Astrocyte (in vitro differentiated cells and primary cell): Measurements from ENCODE around the gene ST6GALNAC1. TPM values are rescaled to one million over a fixed set of nuclear protein-coding genes. Genes with fewer than 3 reads are reported as not detected.

ENCODE experiments used
- DNase-seq: peaks from one replicate; pipeline ENCODE4 v3.0.0-alpha.2; 2010; ENCODE audit warnings: low read depth
- FAIRE-seq: peaks from 2 replicates; lab custom pipeline; 2011; peaks lifted over from hg19 to GRCh38; lab: Jason Lieb, UNC
- H2AFZ ChIP-seq: 2 replicates; pipeline ENCODE4 v1.6.0; 2012; ENCODE audit warnings: low read depth, low read length, inconsistent platforms
- H3K27ac ChIP-seq: 2 replicates; pipeline ENCODE4 v1.5.1; 2011; ENCODE audit warnings: low read depth, low read length, inconsistent platforms
- H3K27me3 ChIP-seq: 2 replicates; pipeline ENCODE4 v1.6.0; 2011; ENCODE audit warnings: low read length, inconsistent platforms; ENCODE audit not compliant: insufficient read depth
- H3K36me3 ChIP-seq: 2 replicates; pipeline ENCODE4 v1.5.1; 2011; ENCODE audit warnings: low read length, inconsistent platforms; ENCODE audit not compliant: insufficient read depth
- H3K4me1 ChIP-seq: 2 replicates; pipeline ENCODE4 v1.5.1; 2011; ENCODE audit warnings: low read length, inconsistent platforms; ENCODE audit not compliant: insufficient read depth
- H3K4me2 ChIP-seq: 2 replicates; pipeline ENCODE4 v1.6.0; 2012; ENCODE audit warnings: low read length, inconsistent platforms
- H3K4me3 ChIP-seq: 2 replicates; pipeline ENCODE4 v1.5.1; 2011; ENCODE audit warnings: low read depth, mild to moderate bottlenecking, low read length, inconsistent platforms; ENCODE audit not compliant: insufficient read depth
- H3K79me2 ChIP-seq: 2 replicates; pipeline ENCODE4 v1.6.0; 2012; ENCODE audit warnings: mild to moderate bottlenecking, low read length, inconsistent platforms; ENCODE audit not compliant: insufficient read depth
- H3K9ac ChIP-seq: 2 replicates; pipeline ENCODE4 v1.6.0; 2012; ENCODE audit warnings: mild to moderate bottlenecking, low read length, inconsistent platforms
- H3K9me3 ChIP-seq: 2 replicates; pipeline ENCODE4 v1.5.1; 2012; ENCODE audit warnings: low read depth, mild to moderate bottlenecking, low read length, inconsistent platforms; ENCODE audit not compliant: insufficient read depth
- H4K20me1 ChIP-seq: 2 replicates; pipeline ENCODE4 v1.6.0; 2012; ENCODE audit warnings: low read length, inconsistent platforms; ENCODE audit not compliant: insufficient read depth
- H3K27ac Mint-ChIP-seq: one replicate; pipeline ENCODE4 v1.8.0; 2021; ENCODE audit warnings: mild to moderate bottlenecking, mixed read lengths; ENCODE audit not compliant: unreplicated experiment
- H3K27me3 Mint-ChIP-seq: one replicate; pipeline ENCODE4 v1.8.0; 2021; ENCODE audit warnings: low read depth, mixed read lengths; ENCODE audit not compliant: unreplicated experiment
- H3K36me3 Mint-ChIP-seq: one replicate; pipeline ENCODE4 v1.8.0; 2021; ENCODE audit warnings: low read depth, mixed read lengths; ENCODE audit not compliant: unreplicated experiment
- H3K4me1 Mint-ChIP-seq: one replicate; pipeline ENCODE4 v1.8.0; 2021; ENCODE audit warnings: low read depth, mixed read lengths; ENCODE audit not compliant: unreplicated experiment
- H3K4me3 Mint-ChIP-seq: one replicate; pipeline ENCODE4 v1.8.0; 2021; ENCODE audit warnings: mild to moderate bottlenecking, moderate library complexity, mixed read lengths; ENCODE audit not compliant: unreplicated experiment
- H3K9me3 Mint-ChIP-seq: one replicate; pipeline ENCODE4 v1.8.0; 2021; ENCODE audit warnings: mild to moderate bottlenecking, mixed read lengths; ENCODE audit not compliant: unreplicated experiment
- EZH2 ChIP-seq: IDR thresholded peaks from 2 replicates; pipeline ENCODE4 v1.6.1; 2012; ENCODE audit warnings: mild to moderate bottlenecking, low read length, inconsistent platforms; ENCODE audit not compliant: insufficient read depth
- total RNA-seq: library from RNA; stranded (reverse); gene quantifications from 2 replicates; pipeline ENCODE4 v1.2.1, GENCODE V29; 2021
- TF ChIP-seq, protein P1 (sequence below): IDR thresholded peaks from 2 replicates; pipeline ENCODE4 v1.5.1; 2011; ENCODE audit warnings: low read depth, mild to moderate bottlenecking, inconsistent platforms, low read length, moderate library complexity; ENCODE audit not compliant: insufficient read depth

Gene ST6GALNAC1
- total RNA-seq, 1 donor from 2014 or later = not detected

DNA sequence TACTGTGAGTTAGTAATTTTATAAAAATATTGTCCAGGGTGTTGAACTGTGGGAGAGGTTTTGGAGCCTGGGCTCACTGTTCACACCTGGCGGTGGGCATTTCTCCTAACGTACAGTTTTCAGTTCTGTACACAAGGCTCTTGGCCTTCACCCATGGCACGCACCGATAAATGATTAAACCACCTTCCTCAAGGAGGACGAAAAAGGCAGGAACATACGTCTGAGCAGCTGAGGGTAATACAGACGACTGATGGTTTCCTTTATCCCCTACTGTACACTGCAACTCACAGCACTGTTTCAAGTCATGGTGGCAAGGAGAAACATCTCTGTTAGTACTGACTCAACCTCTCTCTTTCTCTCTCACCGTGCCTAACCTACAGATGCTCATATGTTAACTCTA is 1.4 kb upstream of the ST6GALNAC1 start:
- H3K4me2 ChIP-seq = no peak overlapping the region
- no peak overlapping the region for H2AFZ ChIP-seq
- no peaks in the 10 kb centered on the region for H3K9me3 ChIP-seq
- no peak overlapping the region for H3K27ac Mint-ChIP-seq
- no peak overlapping the region for H3K9ac ChIP-seq
- TF ChIP-seq, protein P1, sequence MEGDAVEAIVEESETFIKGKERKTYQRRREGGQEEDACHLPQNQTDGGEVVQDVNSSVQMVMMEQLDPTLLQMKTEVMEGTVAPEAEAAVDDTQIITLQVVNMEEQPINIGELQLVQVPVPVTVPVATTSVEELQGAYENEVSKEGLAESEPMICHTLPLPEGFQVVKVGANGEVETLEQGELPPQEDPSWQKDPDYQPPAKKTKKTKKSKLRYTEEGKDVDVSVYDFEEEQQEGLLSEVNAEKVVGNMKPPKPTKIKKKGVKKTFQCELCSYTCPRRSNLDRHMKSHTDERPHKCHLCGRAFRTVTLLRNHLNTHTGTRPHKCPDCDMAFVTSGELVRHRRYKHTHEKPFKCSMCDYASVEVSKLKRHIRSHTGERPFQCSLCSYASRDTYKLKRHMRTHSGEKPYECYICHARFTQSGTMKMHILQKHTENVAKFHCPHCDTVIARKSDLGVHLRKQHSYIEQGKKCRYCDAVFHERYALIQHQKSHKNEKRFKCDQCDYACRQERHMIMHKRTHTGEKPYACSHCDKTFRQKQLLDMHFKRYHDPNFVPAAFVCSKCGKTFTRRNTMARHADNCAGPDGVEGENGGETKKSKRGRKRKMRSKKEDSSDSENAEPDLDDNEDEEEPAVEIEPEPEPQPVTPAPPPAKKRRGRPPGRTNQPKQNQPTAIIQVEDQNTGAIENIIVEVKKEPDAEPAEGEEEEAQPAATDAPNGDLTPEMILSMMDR = no peak
- no peak for TF ChIP-seq EZH2
- DNase-seq (no peak), FAIRE-seq (no peak)
- no peaks in the 10 kb centered on the region for H3K36me3 Mint-ChIP-seq
- H3K4me3 ChIP-seq = no peak overlapping the region
- H3K79me2 ChIP-seq = no peaks in the 10 kb centered on the region
- H3K9me3 Mint-ChIP-seq = peaks cover 5% of the 10 kb centered on the region
- H3K4me1 Mint-ChIP-seq = peaks cover 4% of the 10 kb centered on the region
- H3K27me3 ChIP-seq = peaks cover 14% of the 10 kb centered on the region
- H3K4me3 Mint-ChIP-seq = no peak overlapping the region
- H4K20me1 ChIP-seq = no peaks in the 10 kb centered on the region
- no peak overlapping the region for H3K27ac ChIP-seq
- H3K27me3 Mint-ChIP-seq = peaks cover 4% of the 10 kb centered on the region
- no peaks in the 10 kb centered on the region for H3K4me1 ChIP-seq
- H3K36me3 ChIP-seq = no peaks in the 10 kb centered on the region

DNA sequence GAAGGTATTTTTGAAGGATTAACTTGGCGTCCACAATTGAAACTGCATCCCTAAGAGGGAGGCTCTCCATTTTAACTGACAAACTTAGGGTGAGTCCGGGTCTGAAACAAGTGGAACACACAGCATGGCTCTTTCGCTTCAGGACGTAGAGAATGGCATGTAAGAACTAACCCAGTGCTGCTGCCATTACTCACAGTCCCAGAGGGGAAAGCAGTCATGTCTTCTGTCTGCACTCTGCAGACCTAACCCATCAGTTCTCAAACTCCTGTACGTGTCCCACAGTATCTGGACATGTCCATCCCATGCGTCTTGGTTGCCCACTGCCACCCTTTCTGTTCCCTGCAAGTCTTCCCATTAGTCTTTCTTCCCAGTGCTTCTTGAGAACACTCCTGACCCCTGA is 563 bp downstream of the ST6GALNAC1 start:
- no peak overlapping the region for H3K27ac ChIP-seq
- no peak overlapping the region for H3K27ac Mint-ChIP-seq
- H3K4me2 ChIP-seq = no peak overlapping the region
- peaks cover 4% of the 10 kb centered on the region for H3K27me3 Mint-ChIP-seq
- DNase-seq (no peak), FAIRE-seq (no peak)
- H3K9me3 ChIP-seq = no peaks in the 10 kb centered on the region
- H3K4me1 ChIP-seq = no peaks in the 10 kb centered on the region
- H3K4me3 ChIP-seq = no peak overlapping the region
- no peak overlapping the region for H2AFZ ChIP-seq
- no peak overlapping the region for H3K9ac ChIP-seq
- no peaks in the 10 kb centered on the region for H4K20me1 ChIP-seq
- peaks cover 5% of the 10 kb centered on the region for H3K9me3 Mint-ChIP-seq
- TF ChIP-seq, protein P1 = no peak
- no peak for TF ChIP-seq EZH2
- no peaks in the 10 kb centered on the region for H3K36me3 ChIP-seq
- H3K36me3 Mint-ChIP-seq = no peaks in the 10 kb centered on the region
- peaks cover 12% of the 10 kb centered on the region for H3K27me3 ChIP-seq
- H3K4me1 Mint-ChIP-seq = peaks cover 4% of the 10 kb centered on the region
- H3K79me2 ChIP-seq = no peaks in the 10 kb centered on the region
- H3K4me3 Mint-ChIP-seq = no peak overlapping the region

DNA sequence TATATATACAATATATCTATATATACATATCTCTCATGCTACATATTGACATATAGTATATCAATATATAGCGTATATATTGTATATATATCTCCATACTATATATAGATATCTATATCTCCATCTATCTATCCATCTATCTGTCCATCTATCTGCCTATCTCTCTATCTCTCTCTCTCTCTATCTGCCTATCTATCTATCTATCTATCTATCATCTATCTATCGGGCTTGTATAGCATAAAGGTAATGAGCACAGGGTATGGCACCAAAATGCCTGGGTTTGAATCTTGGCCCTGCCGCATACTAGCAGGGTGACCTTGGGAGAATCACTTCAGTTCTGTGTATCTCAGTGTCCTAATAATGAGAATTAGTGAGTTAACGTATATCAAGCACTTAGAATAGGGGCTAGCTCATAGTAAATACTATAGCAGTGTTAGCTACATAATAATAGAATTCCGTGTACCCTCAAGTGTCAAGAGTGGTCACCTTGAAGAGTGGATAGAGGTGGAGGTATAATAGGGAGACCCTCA is 1.5 kb downstream of the ST6GALNAC1 start:
- Mint-ChIP-seq H3K27ac (no peak overlapping the region), H3K27me3 (peaks cover 4% of the 10 kb centered on the region), H3K4me1 (peaks cover 4% of the 10 kb centered on the region), H3K36me3 (no peaks in the 10 kb centered on the region), H3K9me3 (peaks cover 5% of the 10 kb centered on the region), H3K4me3 (no peak overlapping the region)
- H2AFZ ChIP-seq = no peak overlapping the region
- no peaks in the 10 kb centered on the region for H3K36me3 ChIP-seq
- no peak overlapping the region for H3K4me3 ChIP-seq
- H3K9me3 ChIP-seq = no peaks in the 10 kb centered on the region
- peaks cover 12% of the 10 kb centered on the region for H3K27me3 ChIP-seq
- no peak for FAIRE-seq
- DNase-seq = no peak
- no peaks in the 10 kb centered on the region for H3K79me2 ChIP-seq
- H3K4me1 ChIP-seq = no peaks in the 10 kb centered on the region
- no peak overlapping the region for H3K4me2 ChIP-seq
- H3K9ac ChIP-seq = no peak overlapping the region
- H4K20me1 ChIP-seq = no peaks in the 10 kb centered on the region
- H3K27ac ChIP-seq = no peak overlapping the region
- TF ChIP-seq, protein P1 = no peak
- TF ChIP-seq EZH2 = no peak
